SK-N-SH (cell line): ENCODE measurements around the gene DTD2.

Experiments used
- EP300 ChIP-seq, 2 experiments: IDR thresholded peaks; 2 replicates each; pipeline versions ENCODE4 v1.4.0 to v1.6.1; 2012; ENCODE audit warnings: borderline replicate concordance in 1 of 2, low read depth in 1 of 2, low read length in 1 of 2
- GABPA ChIP-seq: IDR thresholded peaks from 2 replicates; pipeline ENCODE4 v1.4.0; 2012; ENCODE audit warnings: low read depth, mild to moderate bottlenecking
- MXI1 ChIP-seq: IDR thresholded peaks from 2 replicates; pipeline ENCODE4 v1.6.1; 2012; ENCODE audit warnings: mild to moderate bottlenecking, low read depth, low read length, improper control_type of control experiment
- POLR2AphosphoS5 ChIP-seq: IDR thresholded peaks from 2 replicates; pipeline ENCODE4 v1.6.1; 2012; ENCODE audit warnings: low read depth, low read length
- RCOR1 ChIP-seq: fragments of 150-350 bp; IDR thresholded peaks from 2 replicates; pipeline ENCODE4 v1.6.1; 2017; ENCODE audit warnings: antibody characterized with exemption, low read length
- RXRA ChIP-seq: IDR thresholded peaks from 2 replicates; pipeline ENCODE4 v1.4.0; 2012; ENCODE audit warnings: low read depth, mild to moderate bottlenecking, borderline replicate concordance
- TCF12 ChIP-seq: IDR thresholded peaks from 2 replicates; pipeline ENCODE4 v1.4.0; 2012
- TF ChIP-seq, protein P1 (sequence below): fragments of 200-600 bp; sonication (generic); IDR thresholded peaks from 2 replicates; pipeline ENCODE4 v1.6.1; 2017; ENCODE audit warnings: antibody characterized with exemption, mild to moderate bottlenecking, moderate library complexity
- TF ChIP-seq, protein P2 (sequence below): fragments of 150-350 bp; IDR thresholded peaks from 2 replicates; pipeline ENCODE4 v1.6.1; 2016; ENCODE audit warnings: mild to moderate bottlenecking, low read depth, low read length
- TF ChIP-seq, protein P3 (sequence below): IDR thresholded peaks from 2 replicates; pipeline ENCODE4; 2012

DNA sequence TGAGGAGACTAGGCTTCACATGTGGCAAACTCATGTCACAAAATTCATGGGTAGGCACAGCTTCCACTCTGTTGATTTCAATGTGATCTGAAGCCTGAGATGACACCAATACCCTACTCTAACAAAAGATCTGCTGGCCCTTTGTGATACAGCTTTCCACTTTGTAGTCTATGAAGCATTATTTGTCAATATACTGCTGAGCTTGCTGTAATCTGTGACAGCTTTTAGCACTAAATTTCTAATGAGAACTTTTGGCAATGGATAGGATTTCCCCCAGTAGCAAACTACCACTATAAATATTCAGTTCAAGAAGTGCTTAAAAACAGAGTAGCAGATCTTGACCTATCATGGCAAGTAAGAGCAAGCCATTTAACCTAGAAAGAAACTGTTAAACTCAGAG is 31.4 kb downstream of the DTD2 start:
- TF ChIP-seq, protein P1, sequence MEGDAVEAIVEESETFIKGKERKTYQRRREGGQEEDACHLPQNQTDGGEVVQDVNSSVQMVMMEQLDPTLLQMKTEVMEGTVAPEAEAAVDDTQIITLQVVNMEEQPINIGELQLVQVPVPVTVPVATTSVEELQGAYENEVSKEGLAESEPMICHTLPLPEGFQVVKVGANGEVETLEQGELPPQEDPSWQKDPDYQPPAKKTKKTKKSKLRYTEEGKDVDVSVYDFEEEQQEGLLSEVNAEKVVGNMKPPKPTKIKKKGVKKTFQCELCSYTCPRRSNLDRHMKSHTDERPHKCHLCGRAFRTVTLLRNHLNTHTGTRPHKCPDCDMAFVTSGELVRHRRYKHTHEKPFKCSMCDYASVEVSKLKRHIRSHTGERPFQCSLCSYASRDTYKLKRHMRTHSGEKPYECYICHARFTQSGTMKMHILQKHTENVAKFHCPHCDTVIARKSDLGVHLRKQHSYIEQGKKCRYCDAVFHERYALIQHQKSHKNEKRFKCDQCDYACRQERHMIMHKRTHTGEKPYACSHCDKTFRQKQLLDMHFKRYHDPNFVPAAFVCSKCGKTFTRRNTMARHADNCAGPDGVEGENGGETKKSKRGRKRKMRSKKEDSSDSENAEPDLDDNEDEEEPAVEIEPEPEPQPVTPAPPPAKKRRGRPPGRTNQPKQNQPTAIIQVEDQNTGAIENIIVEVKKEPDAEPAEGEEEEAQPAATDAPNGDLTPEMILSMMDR: no peak
- TF ChIP-seq EP300 (IDR thresholded peaks at IDR 0.05; ENCODE audit: borderline replicate concordance in 1 of 2, low read depth in 1 of 2, low read length in 1 of 2) (no peak), GABPA (no peak), RCOR1 (no peak), MXI1 (no peak), TCF12 (no peak), RXRA (no peak), POLR2AphosphoS5 (no peak)
- TF ChIP-seq, protein P2, sequence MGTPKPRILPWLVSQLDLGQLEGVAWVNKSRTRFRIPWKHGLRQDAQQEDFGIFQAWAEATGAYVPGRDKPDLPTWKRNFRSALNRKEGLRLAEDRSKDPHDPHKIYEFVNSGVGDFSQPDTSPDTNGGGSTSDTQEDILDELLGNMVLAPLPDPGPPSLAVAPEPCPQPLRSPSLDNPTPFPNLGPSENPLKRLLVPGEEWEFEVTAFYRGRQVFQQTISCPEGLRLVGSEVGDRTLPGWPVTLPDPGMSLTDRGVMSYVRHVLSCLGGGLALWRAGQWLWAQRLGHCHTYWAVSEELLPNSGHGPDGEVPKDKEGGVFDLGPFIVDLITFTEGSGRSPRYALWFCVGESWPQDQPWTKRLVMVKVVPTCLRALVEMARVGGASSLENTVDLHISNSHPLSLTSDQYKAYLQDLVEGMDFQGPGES: no peak
- TF ChIP-seq, protein P3, sequence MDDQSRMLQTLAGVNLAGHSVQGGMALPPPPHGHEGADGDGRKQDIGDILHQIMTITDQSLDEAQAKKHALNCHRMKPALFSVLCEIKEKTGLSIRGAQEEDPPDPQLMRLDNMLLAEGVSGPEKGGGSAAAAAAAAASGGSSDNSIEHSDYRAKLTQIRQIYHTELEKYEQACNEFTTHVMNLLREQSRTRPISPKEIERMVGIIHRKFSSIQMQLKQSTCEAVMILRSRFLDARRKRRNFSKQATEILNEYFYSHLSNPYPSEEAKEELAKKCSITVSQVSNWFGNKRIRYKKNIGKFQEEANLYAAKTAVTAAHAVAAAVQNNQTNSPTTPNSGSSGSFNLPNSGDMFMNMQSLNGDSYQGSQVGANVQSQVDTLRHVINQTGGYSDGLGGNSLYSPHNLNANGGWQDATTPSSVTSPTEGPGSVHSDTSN: no peak
